NCI-H69 (cell line): ENCODE measurements around the gene PHKB.
"Not testable (repeated sequence)": the region's sequence is repeated elsewhere in the genome, so short reads cannot be mapped to it uniquely, and the experiment has no call there.

Experiments used
- DNase-seq: peaks from one replicate; lab custom pipeline; 2025; lab: John Stamatoyannopoulos, UW

The PHKB gene

DNA sequence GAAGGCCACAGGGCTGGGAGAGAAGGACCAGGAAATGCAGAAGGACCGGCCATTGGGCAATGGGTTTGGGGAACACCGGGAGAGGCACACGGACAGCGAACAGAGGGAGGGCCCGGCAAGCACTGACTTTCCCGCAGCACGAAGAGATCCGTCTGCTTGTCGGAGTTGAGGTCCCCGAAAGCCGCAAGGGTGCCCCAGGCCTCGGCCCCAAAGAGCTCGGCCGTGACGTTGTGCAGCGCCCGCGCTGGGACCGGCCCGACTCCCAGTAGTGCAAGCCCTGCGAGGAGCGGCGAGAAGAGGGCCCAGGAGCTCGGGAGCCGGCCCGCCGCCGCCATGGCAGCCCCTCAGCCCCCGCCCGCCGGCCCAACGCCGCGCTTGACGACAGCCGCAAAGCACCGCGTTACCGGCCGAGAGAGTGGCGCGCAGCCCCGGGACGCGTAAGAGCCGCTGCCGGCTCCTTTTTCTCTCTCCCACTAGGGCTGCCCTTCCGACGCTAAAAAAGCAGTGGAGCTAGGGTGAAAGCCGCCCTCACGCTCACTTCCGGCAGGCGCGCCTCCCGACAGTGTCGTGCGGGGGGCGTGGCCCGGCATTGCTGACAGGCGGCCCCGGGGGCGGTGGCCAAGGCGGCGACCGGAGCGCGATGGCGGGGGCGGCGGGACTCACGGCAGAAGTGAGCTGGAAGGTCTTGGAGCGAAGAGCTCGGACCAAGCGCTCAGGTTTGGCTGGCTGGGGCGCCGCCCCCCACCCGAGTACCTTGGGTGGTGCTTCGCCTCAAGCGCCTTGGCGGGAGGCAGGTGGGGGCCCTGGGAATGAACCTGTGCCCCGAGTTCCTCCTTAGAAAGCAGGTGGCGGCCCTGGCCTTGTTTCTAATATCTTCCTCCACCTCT, at the start of gene PHKB, which contains the start of gene ITFG1:
Gene PHKB (plus strand): TSS at position 621 of the 887 bp plus-strand sequence. CDS start 20 bp downstream, at position 641.
Gene ITFG1 (minus strand): TSS at position 353 of the 887 bp plus-strand sequence. CDS start 18 bp downstream, at position 335.
- DNase-seq, result peak; percentile 94

DNA sequence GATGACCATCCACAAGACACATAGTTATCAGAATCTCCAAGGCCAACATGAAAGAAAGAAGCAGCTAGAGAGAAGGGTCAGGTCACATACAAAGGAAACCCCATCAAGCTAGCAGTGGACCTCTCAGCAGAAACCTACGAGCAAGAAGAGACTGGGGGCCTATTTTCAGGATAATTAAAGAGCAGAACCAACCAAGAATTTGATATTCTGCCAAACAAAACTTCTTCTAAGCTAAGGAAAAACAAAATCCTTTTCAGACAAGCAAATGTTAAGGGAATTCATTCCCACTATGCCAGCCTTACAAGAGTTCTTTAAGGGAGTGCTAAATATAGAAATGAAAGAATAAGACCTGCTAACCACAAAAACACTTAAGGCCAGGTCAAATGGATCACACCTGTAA, 48.1 kb upstream of the PHKB start:
- DNase-seq, result no peak

DNA sequence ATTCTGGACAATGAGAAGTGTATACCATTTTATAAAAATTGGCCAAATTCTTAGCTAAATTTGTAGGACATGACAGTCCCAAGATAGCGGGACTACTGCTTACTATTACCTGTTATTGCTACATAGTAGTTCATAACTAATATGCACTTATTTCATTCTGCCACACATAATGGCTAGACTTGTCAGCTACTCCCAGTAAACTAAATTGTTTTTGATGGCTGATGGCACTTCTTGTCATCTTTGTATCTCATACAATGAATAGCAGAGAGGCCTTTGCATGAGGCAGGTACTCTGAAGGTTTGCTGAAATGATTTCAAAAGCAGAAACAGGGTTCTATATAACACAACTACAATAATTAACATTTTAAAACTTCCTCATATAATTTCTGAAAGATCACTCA, 44.3 kb upstream of the PHKB start:
- DNase-seq, result no peak

DNA sequence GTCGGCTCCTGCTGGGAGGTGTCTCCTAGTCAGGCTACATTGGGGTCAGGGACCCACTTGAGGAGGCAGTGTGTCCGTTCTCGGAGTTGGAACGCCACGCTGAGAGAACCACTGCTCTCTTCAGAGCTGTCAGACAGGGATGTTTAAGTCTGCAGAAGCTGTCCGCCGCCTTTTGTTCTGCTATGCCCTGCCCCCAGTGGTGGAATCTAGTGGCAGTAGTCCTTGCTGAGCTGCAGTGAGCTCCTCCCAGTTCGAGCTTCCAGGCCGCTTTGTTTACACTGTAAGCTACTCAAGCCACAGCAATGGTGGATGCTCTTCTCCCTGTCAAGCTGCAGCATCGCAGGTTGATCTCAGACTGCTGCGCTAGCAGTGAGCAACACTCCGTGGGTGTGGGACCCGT, 36.3 kb upstream of the PHKB start:
- no peak for DNase-seq

DNA sequence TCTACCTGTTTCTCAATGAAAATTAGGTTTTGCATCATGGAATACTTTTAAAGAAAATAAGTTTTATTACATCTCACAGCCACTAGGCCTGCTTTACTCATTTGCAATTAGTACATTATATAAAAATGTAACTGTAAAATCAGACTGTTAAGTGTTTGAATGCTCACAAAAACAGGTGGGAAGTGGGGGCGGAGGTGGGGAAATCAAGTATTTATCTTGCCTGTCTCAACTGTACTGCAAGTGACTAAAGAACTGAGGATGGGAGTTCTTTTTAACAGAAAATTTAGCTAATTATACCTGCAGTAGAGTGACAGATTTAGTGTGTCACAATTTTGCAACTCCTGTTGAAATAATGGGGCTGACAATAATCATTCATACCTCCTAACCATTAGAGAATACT, 34.3 kb upstream of the PHKB start:
- DNase-seq, result no peak

DNA sequence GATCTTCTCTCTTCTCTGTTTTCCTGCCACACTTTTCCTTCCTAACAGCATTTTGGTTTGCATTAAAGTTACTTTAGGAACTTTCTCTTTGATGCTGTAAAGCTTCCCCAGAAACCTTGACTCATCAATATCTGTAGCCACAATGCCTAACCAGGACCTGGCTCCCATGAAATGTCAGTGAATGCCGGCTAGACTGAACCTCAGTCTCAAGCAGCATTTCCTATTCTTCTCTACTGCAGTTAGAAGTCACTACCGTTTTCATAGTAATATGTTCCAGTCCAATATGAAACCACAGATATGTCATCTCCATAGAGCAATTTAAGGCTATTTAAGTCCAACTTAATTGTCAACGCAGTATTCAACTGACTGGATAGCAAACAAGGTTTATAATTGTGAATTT, 29.2 kb upstream of the PHKB start:
- no peak for DNase-seq

DNA sequence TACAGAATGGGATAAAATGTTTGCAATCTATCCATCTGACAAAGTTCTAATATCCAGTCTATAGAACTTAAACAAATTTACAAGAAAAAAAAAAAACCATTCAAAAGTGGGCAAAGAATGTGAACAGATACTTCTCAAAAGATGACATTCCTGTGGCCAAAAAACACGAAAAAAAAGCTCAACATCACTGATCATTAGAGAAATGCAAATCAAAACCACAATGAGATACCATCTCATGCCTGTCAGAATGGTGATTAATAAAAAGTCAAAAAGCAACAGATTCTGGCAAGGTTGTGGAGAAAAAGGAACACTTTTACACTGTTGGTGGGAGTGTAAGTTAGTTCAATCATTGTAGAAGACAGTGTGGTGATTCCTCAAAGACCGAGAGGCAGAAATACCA, 26.9 kb upstream of the PHKB start:
- not testable (repeated sequence) for DNase-seq

DNA sequence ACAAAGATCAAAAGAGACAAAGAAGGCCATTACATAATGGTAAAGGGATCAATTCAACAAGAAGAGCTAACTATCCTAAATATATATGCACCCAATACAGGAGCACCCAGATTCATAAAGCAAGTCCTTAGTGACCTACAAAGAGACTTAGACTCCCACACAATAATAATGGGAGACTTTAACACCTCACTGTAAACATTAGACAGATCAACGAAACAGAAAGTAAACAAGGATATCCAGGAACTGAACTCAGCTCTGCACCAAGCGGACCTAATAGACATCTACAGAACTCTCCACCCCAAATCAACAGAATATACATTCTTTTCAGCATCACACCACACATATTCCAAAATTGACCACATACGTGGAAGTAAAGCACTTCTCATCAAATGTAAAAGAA, 21.1 kb upstream of the PHKB start:
- not testable (repeated sequence) for DNase-seq

DNA sequence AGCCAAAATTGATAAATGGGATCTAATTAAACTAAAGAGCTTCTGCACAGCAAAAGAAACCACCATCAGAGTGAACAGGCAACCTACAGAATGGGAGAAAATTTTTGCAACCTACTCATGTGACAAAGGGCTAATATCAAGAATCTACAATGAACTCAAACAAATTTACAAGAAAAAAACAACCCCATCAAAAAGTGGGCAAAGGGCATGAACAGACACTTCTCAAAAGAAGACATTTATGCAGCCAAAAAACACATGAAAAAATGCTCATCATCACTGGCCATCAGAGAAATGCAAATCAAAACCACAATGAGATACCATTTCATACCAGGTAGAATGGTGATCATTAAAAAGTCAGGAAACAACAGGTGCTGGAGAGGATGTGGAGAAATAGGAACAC, 18.2 kb upstream of the PHKB start:
- not testable (repeated sequence) for DNase-seq

DNA sequence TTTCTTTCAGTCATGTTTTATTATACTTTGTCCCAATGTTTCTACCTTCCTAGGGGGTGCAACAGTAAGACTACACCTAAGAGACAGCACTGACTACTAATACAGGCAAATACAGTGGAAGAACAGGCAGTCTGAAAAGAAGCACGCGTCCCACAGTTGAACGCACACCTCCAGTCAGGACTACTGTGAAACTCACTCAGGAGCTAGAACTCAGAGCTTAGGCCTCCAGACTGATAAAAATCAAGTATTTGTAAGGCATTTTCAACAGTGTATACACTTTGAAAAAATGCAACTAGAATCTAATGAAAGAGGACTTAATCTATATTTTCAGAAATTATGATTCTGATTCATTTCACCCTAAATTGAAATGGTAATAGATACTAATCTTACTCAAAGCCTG, 14.7 kb upstream of the PHKB start:
- DNase-seq, result no peak

DNA sequence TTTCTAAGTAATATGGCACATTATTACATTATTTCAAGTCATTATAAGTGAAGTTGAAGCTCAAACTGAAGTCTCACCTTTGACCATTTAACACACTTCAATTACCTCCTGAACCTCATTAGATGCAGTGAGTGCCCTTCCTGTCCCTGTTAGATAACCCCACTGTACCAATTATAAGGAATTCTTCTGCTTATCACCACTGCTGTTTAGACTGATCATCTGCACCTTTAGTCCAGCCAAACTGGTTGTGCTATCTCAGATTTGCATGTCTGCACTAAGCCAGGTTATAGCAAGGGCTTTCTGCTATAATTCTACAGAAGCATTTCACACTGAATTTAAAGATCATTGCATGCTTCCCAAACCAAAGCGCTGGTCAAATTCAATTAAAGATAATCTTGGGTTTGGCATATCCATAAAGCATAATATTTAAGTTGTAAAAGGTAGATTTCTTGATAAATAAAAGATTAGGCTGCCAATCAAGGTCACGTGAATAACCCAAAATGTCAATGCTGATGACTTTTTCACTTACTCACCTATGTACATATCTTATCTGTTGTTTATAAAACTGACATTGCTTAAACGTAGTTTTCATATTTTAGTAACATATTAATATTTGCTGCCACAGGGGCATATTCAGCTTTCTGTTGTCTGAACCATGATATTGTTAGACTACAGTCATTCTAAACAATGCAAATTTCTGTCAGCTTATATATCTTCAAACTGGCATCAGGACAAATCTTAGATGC, 12.1 kb upstream of the PHKB start:
- no peak for DNase-seq

DNA sequence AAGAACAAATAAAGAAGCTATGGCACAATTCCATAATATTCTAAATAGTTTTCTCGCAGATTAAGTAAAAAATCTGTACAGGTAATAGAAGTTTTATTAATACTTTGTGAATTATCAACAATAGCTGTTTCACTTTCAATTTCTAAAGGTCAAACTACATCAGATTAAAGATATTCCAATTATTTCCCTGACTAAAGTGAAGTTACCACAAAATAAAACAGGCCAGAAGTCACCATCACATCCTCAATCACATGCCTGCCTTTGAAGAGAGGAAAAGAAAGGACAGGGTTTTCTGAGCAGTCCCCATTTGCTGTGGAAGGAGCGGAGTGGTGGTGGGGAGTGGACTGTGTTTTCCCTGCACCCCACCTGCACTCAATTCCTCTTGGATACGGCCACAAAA, 11.3 kb upstream of the PHKB start:
- no peak for DNase-seq

DNA sequence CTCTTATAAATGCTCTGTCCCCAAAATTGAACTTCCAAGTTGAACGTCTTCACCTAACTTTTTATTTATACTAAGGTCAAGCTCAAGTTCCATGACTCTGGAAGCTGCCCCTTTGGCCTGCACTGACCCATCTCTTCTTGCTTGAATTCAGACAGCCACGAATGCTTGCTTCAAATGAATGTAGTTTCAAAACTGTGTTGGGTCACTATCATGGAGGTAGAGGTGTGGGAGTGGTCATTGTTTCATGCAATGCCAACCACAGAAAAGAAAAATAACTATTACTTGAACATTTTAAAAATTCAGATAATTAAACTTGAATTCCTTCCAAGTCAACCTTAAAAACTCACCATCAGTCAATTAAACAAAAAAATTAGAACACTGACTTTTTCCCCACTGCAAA, 2.8 kb upstream of the PHKB start:
- no peak for DNase-seq

DNA sequence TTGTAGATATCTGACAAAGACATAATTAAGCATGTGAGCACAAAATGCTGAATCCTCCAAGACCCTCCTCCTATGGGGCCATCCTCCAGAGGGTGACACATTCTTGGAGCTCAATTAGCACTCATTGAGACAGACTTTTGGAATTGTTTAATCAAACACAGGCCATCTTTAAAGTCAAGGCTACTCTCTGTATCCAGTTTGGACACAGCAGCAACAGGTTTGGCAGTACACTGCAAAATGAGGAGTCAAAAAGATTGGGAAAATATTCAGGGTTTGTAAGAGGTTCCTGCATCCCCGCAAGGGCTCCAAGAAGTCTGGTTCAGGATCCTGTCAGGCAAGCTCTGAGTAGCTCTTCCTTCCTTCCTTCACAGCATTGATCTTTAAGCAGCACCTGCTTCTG, 1.5 kb upstream of the PHKB start:
- no peak for DNase-seq

DNA sequence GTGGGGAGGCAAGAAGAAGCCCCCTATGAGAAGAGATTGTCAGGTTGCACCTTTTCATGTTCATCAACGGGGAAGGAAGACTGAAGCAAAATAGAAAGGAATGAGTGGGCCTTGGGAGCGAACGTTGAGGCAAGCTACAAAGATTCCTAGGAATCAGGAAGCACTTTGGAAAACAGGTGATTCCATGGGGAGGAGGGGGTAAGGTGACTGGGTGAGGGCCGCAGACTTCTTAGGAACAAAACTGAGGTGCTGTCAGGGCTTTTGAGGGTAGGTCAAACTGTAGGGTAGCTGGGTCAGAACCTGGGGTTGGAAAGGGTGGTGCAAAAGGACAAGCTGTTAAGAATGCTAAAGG, 796 bp upstream of the PHKB start:
- peak; percentile 31 for DNase-seq

DNA sequence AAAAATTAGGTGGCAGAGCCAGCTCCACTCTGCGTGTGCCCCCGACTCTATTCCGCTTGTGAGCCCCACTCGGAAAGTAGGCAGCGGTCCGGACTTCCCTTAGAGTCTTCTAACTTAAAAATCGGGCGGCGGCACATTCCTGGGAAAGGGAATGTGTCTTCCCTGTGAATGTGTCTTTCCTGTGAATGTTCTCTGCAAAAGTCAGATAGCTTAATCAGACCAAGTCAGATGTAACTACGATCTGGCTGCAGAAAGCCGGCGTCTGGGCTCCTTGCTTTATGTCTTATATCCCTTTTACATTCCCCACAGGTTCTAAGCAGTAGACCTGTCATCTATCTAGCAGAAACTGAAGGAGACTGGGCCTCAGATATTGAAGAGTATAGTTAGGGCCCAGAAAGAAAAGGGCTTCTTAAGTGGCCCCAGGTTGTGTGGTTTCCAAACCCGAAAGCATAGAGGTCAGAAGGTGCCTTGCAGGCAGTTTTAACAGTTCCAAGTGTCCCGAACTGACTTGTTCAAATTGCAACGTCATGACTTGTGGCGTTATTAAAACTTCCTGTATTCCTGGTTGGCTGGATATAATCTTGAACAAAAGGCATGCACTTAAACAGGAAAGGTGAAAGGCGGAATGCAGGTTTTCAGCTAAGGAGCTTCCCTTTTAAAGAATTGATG, 601 bp downstream of the PHKB start:
- peak; percentile 59 for DNase-seq

DNA sequence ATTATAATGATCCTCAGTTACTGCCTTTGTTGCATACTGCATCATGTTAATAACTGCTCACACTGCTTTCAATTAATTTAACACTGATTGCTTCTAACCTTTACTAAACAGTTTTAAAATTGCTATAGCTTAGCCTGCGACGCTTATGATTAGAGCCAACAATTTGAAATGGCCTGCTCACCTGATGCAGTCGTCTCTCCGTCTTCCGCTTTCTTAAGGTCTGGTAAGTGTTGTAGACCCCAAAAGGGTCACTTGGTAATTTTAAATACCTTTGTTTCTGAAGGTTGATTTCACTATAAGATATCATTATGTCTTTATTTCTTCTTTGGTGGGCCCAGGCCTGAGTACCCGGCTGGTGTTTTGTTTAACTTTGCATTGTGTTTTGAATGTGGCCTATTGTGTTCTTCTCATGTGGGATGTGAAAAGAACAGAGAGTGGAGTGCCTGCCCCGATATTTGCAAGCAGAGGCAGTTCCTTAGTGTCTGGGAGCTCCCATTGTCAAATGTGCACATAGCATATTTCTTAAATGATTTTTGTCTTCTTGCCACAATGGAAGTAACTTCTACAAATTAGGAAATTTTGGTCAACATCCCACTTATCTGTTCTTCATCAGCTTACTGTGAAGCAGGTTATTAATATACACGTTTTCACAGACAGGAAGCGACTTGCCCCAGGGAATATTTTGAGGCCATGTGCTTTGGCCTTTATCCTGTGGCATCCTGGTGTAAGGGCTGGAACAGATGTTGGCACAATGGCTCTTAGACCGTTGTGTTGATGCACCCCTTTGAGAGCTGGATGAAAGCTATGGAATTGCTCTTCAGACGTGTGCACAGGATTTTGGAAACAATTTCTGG, 2.9 kb downstream of the PHKB start:
- DNase-seq, result peak; percentile 62

DNA sequence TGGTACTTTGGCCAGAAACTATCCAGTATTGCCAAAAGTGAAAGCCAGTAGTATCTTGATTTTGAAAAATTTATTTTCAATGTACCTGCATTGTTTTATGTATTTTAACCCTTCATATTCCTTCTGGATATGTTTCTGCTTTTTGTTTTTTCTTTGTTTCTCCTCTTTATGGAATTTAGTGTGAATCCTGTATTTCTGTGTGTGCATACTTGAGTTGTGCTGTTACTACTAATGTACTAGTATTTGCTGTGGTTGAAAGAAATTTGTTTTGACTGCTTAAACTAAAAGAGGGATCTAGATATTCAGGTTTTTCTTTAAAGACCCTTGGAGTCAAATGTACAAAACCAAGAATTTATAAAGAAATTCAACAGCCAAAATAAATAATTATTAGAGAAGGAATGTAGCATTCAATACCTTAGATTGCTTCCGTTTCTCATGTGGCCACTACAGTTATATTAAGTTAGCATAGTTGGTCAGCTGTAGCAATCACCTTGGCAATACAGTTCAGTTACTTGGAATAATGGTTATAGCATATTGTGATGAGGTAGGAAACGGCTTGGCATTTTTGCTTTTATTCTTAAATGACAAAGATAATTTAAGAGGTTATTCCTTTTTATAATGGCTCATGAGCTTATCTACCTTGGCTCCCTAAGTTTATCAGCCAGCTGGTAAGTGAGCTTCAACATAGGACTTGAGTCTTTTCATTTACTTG, 4.9 kb downstream of the PHKB start:
- no peak for DNase-seq

DNA sequence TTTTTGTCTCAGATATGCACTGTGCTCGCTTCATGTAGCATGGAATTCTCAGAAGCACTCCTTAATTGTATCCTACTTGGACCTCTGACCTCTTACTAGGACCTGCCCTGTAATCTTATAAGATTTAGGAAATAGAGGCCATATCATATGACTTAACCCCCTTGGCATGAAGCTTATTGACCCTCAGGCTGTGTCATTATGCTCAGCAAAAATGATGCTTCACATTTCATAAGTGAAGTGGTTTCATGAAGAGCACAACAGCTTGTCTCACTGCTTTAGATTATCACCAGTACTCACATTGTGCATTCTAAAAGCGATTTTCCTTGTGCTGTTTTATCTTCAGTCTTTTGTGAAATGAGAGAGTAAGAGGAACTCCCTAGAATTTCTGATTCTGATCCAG, 6.4 kb downstream of the PHKB start:
- DNase-seq, result no peak

DNA sequence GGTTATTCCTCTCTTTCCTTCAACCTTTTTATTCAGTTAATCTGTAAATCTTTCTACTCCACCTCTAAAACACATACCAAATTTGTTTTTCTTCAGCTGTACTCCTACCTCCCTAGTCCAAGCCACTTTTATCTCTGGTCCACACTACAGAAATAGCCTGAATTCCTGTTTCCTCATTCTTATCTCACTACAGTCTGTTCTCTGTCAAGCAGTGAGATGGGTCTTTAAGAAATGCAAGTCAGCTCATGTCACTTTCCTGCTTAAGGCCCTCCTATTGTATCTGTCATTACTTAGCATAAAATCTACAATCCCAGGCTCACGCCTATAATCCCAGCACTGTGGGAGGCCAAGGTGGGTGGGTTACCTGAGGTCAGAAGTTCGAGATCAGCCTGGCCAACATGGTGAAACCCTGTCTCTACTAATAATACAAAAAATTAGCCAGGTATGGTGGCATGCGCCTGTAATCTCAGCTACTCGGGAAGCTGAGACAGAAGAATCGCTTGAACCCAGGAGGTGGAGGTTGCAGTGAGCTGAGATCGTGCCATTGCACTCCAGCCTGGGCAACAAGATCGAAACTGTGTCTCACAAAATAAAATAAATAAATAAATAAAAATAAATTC, 7.0 kb downstream of the PHKB start:
- DNase-seq, result not testable (repeated sequence)

DNA sequence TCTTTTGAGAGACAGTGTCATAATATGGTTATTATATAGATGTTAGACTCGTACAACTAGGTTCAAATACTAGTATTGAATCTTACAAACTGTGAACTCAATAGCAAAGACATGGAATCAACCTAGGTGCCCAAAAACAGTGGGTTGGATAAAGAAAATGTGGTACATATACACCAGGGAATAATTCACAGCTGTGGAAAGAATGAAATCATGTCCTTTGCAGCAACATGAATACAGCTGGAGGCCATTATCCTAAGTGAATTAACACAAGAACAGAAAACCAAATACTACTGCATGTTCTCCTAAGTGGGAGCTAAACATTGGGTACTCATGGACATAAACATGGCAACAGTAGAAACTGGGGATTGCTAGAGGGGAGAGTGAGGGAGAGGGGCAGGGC, 8.1 kb downstream of the PHKB start:
- DNase-seq, result no peak
